GM21717 (cell line): ENCODE data around the gene ZCCHC14.

Experiments
- ATAC-seq: cut with Tn5 transposase; IDR thresholded peaks from one replicate; pipeline ENCODE4 v1.9.1; 2021; ENCODE audit warnings: mild to moderate bottlenecking, moderate library complexity; ENCODE audit not compliant: unreplicated experiment

ZCCHC14 gene

GRCh38 chr16:87459027-87459426, 33.8 kb downstream of the ZCCHC14 start:
- ATAC-seq = no peak

GRCh38 chr16:87458424-87458915, 34.4 kb downstream of the ZCCHC14 start:
- no peak for ATAC-seq

- no peak for ATAC-seq
Measured at GRCh38 chr16:87457709-87458423, 35.0 kb downstream of the ZCCHC14 start.

GRCh38 chr16:87457061-87457611, 35.7 kb downstream of the ZCCHC14 start:
- no peak for ATAC-seq

- ATAC-seq = no peak
Measured at GRCh38 chr16:87454391-87454790, 38.4 kb downstream of the ZCCHC14 start.

- no peak for ATAC-seq
Measured at GRCh38 chr16:87453326-87453725, 39.5 kb downstream of the ZCCHC14 start.

GRCh38 chr16:87451563-87452210, 41.1 kb downstream of the ZCCHC14 start:
- ATAC-seq = no peak

- ATAC-seq = no peak
Measured at GRCh38 chr16:87448866-87449265, 44.0 kb downstream of the ZCCHC14 start.

- no peak for ATAC-seq
Measured at GRCh38 chr16:87447323-87447722, 45.5 kb downstream of the ZCCHC14 start.

GRCh38 chr16:87446479-87446878, 46.3 kb downstream of the ZCCHC14 start:
- no peak for ATAC-seq

- ATAC-seq = no peak
Measured at GRCh38 chr16:87445486-87445885, 47.3 kb downstream of the ZCCHC14 start.

GRCh38 chr16:87443964-87444363, 48.9 kb downstream of the ZCCHC14 start:
- ATAC-seq = no peak

GRCh38 chr16:87443016-87443415, 49.8 kb downstream of the ZCCHC14 start:
- ATAC-seq = no peak

GRCh38 chr16:87442581-87442966, 50.2 kb downstream of the ZCCHC14 start:
- no peak for ATAC-seq

- ATAC-seq = no peak
Measured at GRCh38 chr16:87441886-87442580, 50.8 kb downstream of the ZCCHC14 start.

- no peak for ATAC-seq
Measured at GRCh38 chr16:87439926-87440325, 52.9 kb downstream of the ZCCHC14 start.

GRCh38 chr16:87438611-87438985, 54.2 kb downstream of the ZCCHC14 start:
- ATAC-seq = no peak

GRCh38 chr16:87437911-87438610, 54.8 kb downstream of the ZCCHC14 start:
- ATAC-seq = no peak

GRCh38 chr16:87437327-87437726, 55.5 kb downstream of the ZCCHC14 start:
- no peak for ATAC-seq

- no peak for ATAC-seq
Measured at GRCh38 chr16:87436225-87437172, 56.3 kb downstream of the ZCCHC14 start.
